Cardiac septum (tissue), 1 donor: Measurements from ENCODE around the gene PLCL1. TPM values are rescaled to one million over a fixed set of nuclear protein-coding genes. Genes with fewer than 3 reads are reported as not detected.

Source experiments
- DNase-seq: peaks from one replicate; pipeline ENCODE4 v3.0.0-alpha.2; 2020; ENCODE audit warnings: low spot score
- intact Hi-C: fragments of 100-400 bp; cut with DNase I; formaldehyde crosslinking; loops from one replicate; pipeline ENCODE4 v1.14.0; 2022
- total RNA-seq: library from RNA; stranded (reverse); fragmentation: NEBNext Ultra II Directional; extraction: Animal tissue kit (Norgen Biotek cat#: 25700); gene quantifications from one replicate; pipeline ENCODE4 v1.2.1, GENCODE V29; 2021
- donor health status: DM: no; HTN: no; CAD: no.

PLCL1 gene
- total RNA-seq, 1 donor from 2014 or later, result 82.5 TPM

- intact Hi-C loops, result loop anchor here (2.0 kb wide), 2 partner anchors 169 to 323 kb away; partner anchors contain the start of gene PLCL1
- DNase-seq, result peak; percentile 78
Measured at GRCh38 chr2:198127627-198128026, 323.2 kb downstream of the PLCL1 start.

GRCh38 chr2:198129609-198130008, 325.2 kb downstream of the PLCL1 start:
- no peak for DNase-seq
- intact Hi-C loops, result no loop called here

DNA sequence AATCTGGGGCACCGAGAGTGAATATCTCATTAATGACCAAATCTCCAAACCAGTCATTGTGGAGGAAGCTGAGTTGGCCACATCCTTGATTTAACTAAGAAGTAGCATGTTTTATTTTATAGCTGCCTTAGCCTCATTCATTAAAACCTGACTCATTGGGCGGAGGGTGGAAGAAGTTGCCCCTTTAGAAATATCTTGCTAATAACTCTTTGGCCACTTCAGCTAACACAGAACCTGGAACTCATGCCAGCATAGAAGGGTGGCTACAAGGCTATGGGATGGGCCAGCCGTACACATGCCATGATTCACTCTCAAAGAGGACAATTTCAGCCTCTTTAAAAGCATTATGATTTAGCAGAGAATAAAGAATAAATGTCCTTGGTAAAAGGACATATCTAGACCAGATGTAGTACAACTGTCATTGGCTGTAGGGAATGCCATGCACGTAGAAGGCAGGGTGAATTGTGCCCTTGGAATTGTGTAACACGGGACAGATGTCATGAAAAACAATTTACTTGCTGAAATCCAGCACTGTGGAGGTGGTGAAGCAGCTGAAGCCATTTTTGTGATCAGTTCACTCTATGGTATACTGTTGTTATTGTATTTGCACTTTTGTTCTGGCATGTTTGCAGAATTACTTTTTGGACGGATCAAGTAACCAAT, 330.0 kb downstream of the PLCL1 start:
- intact Hi-C loops, result no loop called here

GRCh38 chr2:198135481-198135934, 331.1 kb downstream of the PLCL1 start:
- intact Hi-C loops, result no loop called here
- DNase-seq, result no peak

More for the DNA sequence above, 330.0 kb downstream of the PLCL1 start:
- DNase-seq, result no peak

GRCh38 chr2:198136142-198136541, 331.7 kb downstream of the PLCL1 start:
- no peak for DNase-seq
- intact Hi-C loops, result no loop called here

DNA sequence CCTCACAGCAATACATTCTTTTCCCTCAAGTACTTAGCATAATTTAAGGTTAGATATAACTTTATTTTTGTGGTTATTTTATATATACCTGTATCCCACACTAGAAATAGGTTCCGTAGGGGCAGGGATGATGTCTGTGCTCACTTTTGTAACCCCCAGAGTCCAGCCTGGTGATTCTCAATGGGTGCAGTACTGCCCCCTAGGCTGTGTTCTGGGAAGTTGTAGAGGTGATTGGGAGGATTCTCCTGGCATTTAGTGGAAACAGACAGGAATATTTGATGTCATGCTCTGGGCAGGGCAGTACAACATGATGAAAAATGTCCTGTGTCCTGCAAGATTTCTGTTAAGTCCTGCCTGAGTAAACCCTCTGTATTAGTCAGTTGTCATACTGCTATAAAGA, 333.3 kb downstream of the PLCL1 start:
- no peak for DNase-seq
- intact Hi-C loops, result no loop called here

DNA sequence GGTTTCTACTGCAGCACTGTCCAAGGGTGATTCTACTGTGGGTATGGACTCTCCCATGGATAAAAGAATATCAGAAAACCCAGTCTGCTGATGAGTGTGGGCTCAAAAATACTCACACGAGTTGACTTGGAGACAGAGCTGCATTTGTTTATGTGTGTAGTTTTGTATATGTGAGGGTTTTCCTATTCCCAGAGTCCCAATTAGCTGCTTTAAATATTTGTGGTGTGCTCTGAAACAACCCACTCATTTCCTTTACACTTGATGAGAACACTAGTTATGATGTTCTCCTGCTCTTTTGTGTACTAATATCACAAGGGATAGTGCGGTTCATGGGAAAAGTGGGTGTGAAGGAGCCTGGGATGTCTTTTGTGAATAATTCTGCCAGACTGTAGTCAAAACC, 337.3 kb downstream of the PLCL1 start:
- intact Hi-C loops, result no loop called here
- DNase-seq, result no peak

GRCh38 chr2:198143156-198143555, 338.8 kb downstream of the PLCL1 start:
- DNase-seq, result no peak
- intact Hi-C loops, result no loop called here

DNA sequence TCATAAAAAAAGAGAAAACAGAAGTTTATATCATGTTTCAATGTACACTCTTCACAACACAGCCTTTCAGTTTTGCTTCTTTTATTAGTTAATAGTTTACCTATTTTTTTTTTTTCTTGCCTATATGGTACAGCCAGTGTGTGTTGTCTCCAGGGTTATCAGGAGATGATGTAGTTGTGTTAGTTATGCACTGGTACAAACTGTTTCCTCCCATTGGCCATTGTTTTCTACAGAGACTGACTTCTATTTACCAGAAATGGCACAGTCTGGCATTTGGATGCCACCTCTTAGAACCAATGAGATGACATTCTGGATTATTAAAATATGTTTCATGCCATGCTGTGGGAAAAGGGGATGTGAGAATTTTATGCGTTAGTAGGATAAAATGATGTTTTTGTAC, 339.4 kb downstream of the PLCL1 start:
- intact Hi-C loops, result no loop called here
- DNase-seq, result no peak

DNA sequence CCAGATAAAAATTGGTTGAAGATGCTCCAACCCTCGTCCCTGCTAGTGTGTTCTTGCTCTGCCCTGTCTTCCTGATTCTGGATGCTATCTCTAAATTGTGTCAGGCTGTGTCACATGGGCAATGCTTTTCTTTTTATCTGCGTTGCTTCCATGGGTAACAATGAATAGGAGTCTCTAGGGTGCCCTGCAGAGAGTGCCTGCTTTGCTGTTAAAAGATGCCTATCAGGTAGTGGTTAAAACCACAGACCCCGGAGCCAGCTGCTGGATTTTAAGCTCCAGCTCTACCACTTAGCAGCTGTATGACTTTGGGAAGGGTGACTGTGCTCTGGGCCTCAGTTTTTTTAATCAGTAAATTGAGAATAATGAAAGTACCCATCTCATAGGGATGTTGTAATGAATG, 340.3 kb downstream of the PLCL1 start:
- intact Hi-C loops, result no loop called here
- no peak for DNase-seq

GRCh38 chr2:198146346-198146940, 342.1 kb downstream of the PLCL1 start:
- intact Hi-C loops, result no loop called here
- DNase-seq, result no peak

GRCh38 chr2:198157314-198157713, 352.9 kb downstream of the PLCL1 start:
- intact Hi-C loops, result no loop called here
- no peak for DNase-seq

- DNase-seq, result no peak
- intact Hi-C loops, result no loop called here
Measured at GRCh38 chr2:198161151-198161550, 356.8 kb downstream of the PLCL1 start.

- intact Hi-C loops, result no loop called here
- DNase-seq, result no peak
Measured at GRCh38 chr2:198162276-198162675, 357.9 kb downstream of the PLCL1 start.

DNA sequence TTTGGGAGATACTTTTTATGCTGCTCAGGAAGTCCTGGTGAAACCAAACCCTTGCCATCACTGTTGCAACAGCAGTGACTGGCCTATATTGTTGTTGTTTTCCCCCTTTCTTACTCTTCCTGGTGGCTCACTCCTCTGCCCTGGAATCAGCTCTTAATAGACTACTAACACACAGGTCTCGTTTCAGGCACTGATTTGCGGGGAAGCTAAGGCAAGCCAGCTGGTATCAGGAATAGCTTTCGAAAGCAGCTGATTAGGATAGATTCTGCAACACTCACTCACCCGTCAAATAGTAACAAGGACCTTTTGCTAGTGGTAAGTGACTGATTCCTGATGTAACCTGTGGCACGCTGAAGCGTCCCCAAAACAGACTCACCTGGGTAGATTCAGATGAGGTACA, 360.4 kb downstream of the PLCL1 start:
- DNase-seq, result no peak
- intact Hi-C loops, result no loop called here

GRCh38 chr2:198165289-198165688, 360.9 kb downstream of the PLCL1 start:
- intact Hi-C loops, result no loop called here
- DNase-seq, result no peak

GRCh38 chr2:198167346-198167745, 363.0 kb downstream of the PLCL1 start:
- DNase-seq, result no peak
- intact Hi-C loops, result no loop called here

DNA sequence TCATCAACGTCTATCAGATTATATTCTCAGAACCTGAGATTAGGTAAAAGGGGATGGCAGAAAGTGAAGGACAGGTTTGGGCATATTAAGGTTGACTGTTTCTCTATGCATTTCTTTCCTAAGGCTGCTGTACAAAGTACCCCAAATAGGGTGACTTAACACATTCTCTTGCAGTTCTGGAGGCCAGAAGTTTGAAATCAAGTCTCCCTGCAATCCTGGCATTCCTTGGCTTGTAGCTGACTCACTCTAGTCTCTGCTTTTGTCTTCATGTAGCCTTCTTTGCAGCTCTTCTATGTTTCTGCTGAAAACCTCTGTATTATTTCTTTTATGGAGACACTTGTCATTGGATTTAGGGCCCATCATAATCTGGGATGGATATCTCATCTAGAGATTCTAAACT, 364.3 kb downstream of the PLCL1 start:
- intact Hi-C loops, result no loop called here

DNA sequence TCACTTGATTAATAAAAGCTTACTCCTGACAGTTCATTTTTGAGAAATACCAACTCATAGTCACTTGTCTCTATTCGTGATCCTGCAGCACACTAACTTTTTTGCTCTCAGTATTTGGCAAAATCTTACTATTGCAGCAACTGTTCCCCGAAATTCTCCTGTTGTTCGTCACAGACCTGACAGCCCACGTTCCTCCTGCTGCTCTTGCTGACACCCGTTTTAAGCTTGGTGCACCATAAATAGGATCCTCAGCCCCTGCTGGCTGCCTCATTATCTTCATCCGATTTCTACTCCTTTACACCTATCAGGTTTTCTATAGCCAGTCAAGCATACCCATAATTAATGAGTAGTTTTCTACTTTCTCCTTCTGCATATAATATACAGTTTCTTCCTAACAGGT, 368.8 kb downstream of the PLCL1 start:
- intact Hi-C loops, result no loop called here
- DNase-seq, result no peak

More for the DNA sequence above, 364.3 kb downstream of the PLCL1 start:
- no peak for DNase-seq

GRCh38 chr2:198173864-198174263, 369.5 kb downstream of the PLCL1 start:
- intact Hi-C loops, result no loop called here
- no peak for DNase-seq

DNA sequence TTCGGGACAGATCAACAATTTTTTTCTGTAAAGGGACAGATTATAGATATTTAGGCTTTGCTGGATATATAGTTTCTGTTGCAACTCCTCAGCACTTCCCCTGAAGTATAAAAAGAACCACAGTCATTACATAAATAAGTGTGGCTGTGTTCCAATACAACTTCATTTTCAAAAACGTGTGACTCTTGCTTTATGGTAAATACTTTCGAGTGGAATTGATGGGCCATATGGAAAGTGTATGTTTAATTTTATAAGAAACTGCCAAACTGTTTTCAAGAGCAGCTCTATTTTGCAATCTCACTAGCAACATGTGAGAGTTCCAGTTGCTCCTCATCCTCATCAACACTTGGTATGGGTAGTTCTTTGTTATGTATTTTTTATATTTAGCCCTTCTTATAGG, 370.9 kb downstream of the PLCL1 start:
- no peak for DNase-seq
- intact Hi-C loops, result no loop called here
